ENCODE data around the gene NES.

NES gene

GRCh38 chr1:156680056-156680455, 2.8 kb upstream of the NES start:
- no peak for DNase-seq

- DNase-seq: peak; percentile 61
Measured at GRCh38 chr1:156677616-156678596, 699 bp upstream of the NES start.

GRCh38 chr1:156676114-156676819, 940 bp downstream of the NES start:
- DNase-seq: no peak

DNA sequence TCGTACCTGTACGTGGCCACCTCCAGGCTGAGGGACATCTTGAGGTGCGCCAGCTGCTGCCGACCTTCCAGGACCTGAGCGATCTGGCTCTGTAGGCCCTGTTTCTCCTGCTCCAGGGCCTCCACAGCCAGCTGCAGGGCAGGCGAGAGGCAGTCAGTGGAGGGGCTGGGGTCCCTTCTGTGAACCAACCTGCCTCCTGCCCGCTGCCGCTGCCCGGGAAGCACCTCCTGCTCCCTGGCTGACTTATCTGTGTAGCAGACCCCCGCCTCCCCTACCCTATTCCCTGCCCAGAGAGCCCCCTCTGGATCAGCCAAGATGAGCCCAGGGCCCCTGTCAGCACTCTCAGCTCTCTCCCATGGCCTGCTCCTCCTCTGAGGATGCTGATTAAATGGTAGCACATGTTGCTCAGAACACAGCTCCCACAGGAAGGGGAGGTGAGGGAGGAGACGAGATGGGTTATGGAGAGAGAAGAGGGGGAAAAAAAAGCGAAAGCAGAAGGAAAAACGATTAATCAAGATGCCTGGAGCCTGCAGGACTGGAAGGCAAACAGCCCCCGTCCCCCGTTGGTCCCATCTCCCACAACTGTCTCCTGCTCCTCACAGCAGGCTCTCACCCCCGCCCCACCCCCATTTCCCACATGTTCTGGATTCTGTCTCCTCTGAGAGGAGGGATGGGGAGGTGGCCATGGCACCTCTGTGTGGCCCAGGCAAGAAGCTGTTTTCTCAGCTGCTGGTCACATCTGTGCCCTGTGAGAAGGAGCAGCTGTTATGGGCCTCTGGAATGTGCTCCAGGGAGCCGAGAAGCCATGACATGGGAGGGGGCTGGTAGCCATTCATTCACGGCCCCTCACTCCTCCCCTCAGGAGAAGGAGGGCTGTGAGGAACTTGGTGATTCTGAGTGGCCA, 1.7 kb downstream of the NES start:
- DNase-seq: no peak

DNA sequence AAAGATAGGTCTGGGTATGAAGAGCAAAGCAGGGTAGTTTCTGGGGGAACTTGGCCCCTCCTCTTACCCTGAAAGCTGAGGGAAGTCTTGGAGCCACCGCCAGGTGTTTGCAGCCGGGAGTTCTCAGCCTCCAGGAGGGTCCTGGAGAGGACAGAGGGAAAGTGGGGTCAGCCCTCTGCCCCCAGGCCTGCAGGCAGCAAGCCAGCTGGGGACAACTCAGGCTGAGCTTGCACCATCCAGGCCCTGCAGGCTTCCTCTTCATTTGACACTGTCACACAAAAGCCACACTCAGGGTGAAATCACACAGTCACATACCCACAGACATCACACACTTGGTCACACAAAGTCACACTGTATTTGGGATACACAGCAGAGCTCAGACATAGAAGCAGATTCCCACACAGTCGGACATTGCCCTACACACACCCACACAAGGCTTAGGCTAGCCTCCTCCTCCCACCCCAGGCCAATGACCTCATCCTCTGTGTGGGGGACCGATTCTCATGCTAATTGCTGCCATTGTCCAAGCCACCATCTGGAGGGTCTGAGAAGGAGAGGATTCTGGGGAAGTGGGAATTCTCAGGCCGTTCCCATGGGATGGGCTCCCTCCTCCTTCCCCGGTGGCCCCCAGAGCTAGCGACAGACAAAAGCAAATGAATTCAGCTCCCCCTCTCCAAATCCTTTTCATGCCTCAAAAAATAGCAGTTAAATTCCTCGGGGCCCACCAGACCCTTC, 3.7 kb downstream of the NES start:
- DNase-seq: no peak

- DNase-seq: no peak
Measured at GRCh38 chr1:156671804-156672203, 5.4 kb downstream of the NES start.

DNA sequence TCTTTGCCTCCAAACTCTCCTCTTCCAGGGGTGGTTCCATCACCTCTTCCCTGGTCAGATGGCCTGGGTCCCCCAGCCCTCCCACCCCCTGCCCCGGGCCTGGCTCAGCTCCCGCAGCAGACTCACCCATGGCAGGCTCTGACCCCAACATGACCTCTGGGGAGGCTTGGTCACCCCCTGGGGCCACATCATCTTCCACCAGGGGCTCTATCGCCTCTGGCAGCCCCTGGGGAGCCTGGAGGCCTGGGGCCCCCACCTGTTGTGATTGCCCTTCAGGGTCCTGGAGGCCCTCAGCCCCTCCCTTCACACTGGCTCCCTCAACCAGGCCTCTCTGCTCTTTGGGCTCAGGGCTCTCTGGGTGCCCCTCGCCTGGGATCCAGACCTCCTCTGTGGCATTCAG, 6.4 kb downstream of the NES start:
- no peak for DNase-seq

DNA sequence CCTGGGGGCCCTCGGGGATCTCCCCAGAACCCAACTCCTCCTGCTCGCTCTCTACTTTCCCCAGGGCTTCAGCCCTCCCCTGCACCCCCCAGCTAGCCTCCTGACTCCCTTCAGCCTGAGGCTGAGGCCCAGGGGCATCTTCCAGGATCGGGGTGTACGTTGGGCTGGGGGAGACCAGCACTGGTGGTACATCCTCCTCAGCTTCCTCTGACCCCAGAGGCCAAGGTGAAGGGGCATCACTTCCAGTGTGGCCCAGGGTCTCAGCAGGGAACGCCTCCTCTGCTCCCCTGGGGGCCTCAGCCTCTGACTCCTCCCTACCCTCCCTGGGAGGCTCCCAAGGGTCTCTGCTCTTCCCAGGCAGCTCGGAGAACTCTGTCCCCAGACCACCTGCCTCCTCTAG, 6.8 kb downstream of the NES start:
- DNase-seq: no peak

DNA sequence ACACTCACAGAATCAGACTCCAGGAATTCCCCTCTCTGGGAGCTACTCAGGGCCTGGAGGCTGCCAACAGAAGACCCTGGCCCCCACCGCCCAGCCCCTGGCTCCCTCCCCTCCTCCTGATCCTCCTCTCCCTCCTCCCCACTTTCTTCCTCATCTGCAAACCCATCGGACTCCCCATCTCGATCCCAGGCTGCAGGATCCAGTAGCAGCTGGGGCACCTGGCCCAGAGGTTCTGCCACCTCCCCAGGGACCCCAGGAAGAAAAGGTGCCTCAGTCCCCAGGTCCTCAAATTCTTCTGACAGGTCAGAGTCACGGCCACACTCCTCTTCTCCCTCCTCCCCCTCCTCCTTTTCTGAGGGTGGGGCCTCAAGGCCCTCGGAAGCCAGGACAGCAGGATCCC, 7.4 kb downstream of the NES start:
- no peak for DNase-seq

GRCh38 chr1:156668801-156669637, 8.2 kb downstream of the NES start:
- DNase-seq: no peak

GRCh38 chr1:156667968-156668709, 9.1 kb downstream of the NES start:
- no peak for DNase-seq

DNA sequence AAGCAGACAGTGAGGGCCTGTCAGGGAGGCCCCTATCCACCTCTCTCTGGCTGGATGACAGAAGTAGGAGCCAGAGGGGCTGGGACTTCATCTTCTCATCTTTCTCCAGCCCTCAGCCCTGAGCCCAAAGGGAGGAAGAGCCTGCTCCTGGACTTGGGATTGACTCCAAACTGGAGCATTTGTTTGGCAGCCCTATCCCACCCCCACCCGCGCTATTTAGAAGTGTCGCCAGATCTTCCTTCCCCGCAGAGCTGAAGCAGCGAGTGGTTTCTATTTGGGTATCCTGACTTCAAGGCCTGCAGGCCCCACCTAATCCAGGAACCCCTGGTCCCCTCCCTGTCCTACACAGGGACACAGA, 9.6 kb downstream of the NES start:
- DNase-seq: no peak

DNA sequence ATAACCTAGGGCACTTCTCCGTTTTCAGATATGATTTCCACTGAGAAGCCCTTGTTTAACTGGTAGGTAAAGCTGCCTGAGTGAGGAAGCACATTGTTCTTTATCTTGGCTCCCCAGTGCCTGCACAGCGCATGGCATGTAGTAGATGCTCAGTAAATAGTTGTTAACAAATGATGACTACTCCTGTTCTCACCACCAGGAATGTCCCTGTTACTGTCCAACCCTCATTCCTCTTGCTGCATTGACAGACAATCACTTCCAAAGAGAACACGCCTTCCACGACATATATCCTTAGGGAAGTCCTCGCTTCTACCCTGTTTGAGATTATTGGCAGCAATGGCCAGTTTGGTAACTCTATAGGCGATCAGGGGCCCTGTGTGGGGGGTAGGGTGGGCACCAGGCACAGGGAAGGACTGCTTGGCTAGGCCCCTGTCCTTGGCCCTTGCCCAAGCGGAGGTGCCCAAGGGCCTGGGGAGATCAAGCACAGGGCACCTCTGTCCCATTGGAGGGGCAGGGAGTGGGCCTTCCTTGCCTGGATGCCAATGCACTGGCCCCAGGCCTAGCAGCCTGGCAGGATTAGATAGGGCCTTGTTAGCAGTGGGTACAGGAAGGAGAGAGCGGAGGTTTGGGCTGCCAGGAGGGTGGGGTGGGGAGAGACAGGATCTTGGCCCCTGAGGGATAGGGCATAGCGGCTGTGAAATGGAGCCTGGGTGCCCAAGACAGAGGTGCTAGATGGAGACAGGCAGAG, 10.2 kb downstream of the NES start:
- no peak for DNase-seq

GRCh38 chr1:156665539-156665938, 11.7 kb downstream of the NES start:
- DNase-seq: no peak

GRCh38 chr1:156664767-156665411, 12.3 kb downstream of the NES start:
- DNase-seq: no peak

DNA sequence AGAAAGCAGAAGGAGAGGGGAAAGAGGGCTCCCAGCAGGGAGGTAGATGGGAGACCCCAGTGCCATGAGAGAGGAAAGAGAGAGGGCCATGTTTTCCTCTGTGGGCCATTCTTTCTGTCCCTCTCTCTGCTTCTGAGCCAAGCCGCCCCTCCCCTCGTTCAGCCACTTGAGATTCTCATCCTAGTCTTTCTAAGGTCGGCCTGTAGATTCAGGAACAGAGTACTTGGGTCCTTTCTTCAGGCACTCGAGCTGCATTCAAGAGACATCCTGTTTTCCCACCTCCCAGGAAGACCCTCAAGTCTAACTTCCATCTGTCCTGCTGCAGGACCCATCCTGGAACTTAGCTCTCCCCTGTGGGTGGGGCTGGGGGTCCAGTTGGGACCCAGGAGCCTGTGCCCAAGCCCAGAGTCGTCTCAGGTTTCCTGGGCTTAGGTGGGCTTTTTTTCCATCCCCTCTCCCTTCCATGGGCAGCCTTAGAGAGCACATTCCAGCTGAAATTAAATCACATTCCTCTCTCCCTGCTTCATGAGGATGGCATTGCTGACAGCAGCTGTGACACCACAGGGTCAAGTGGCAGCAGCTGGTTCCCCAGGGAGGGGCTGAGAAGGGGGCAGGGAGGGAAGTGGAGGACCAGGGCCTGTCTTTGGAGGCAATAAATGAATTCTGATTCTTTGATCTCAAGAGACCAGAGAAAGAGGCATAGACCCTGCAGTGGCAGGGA, 13.0 kb downstream of the NES start:
- DNase-seq: no peak

DNA sequence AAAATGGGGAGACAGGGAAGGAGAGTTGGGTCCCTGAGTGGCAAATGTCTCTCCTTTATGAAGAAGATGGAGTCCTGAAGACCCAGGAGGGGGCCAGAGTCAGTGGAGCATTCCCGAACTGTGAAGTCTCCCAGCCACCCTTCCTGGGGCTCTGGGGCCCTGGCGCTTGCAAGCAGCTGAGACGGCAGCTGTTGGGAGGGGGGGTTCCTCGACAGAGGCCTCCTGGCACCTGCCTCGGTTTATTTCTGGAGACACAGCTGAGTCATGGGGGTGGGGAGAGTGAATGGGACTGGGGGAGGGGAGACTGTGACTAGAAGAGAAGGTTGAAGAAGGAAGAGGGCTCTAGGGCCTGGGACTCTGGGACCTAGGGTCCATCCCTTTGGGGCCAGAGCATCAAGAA, 14.0 kb downstream of the NES start:
- no peak for DNase-seq

DNA sequence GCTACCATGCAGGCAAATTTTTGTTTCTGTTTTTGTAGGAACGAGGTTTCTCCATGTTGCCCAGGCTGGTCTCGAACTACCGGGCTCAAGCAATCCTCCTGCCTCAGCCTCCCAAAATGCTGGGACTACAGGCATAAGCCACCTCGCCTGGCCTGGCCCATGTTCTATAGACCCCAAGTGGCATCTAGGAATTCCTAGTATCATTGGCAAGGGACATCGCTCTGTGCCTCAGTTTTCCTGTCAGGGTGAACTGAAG, 14.5 kb downstream of the NES start:
- no peak for DNase-seq

All from NCI-H748 treated with DMSO at 0.1 percent for 48 hours (cell line).